PC-3 (cell line): ENCODE data around the gene DRC1. TPM values are rescaled to one million over a fixed set of nuclear protein-coding genes. Genes with fewer than 3 reads are reported as not detected.
A peak's percentile ranks its signal among the peaks of the same experiment; 100 is the strongest.

ENCODE experiments used
- ATAC-seq: fragments of 200-7000 bp; cut with Tn5 transposase; 2 replicates; pipeline ENCODE4 v1.9.1; 2020; ENCODE audit warnings: mild to moderate bottlenecking, moderate library complexity
- BruUV-seq: library from RNA; stranded (reverse); fragments of 400-500 nt; replicated peaks from 2 replicates; lab custom pipeline; 2021; lab: Mats Ljungman, UMichigan
- CTCF ChIA-PET: fragments of 300-600 bp; sonication (Branson Sonifier 250); formaldehyde crosslinking; loops from one replicate; lab custom pipeline; 2022; ENCODE audit warnings: antibody characterized with exemption; lab: Charles Lee
- POLR2A ChIA-PET: fragments of 300-600 bp; sonication (Branson Sonifier 250); formaldehyde crosslinking; loops from one replicate; lab custom pipeline; 2022; ENCODE audit warnings: antibody characterized with exemption; ENCODE audit not compliant: unreplicated experiment; lab: Charles Lee
- DNase-seq: peaks from one replicate; pipeline ENCODE4 v3.0.0-alpha.2; 2015
- H2AFZ ChIP-seq: fragments of 300-600 bp; sonication (generic); 2 replicates; pipeline ENCODE4 v1.6.0; 2016; ENCODE audit warnings: antibody characterized with exemption, low read length
- H3F3A ChIP-seq: fragments of 300-600 bp; sonication (generic); one replicate; pipeline ENCODE4 v1.6.0; 2017; ENCODE audit warnings: antibody characterized with exemption, low read length, control low read depth, mild to moderate bottlenecking; ENCODE audit not compliant: unreplicated experiment
- H3K27ac ChIP-seq: fragments of 300-600 bp; sonication (generic); 2 replicates; pipeline ENCODE4 v1.5.1; 2016; ENCODE audit warnings: mild to moderate bottlenecking, low read length
- H3K27me3 ChIP-seq: fragments of 300-600 bp; sonication (generic); 2 replicates; pipeline ENCODE4 v1.6.1; 2016; ENCODE audit warnings: low read length, mixed read lengths
- H3K36me3 ChIP-seq: fragments of 300-600 bp; sonication (generic); 2 replicates; pipeline ENCODE4 v1.6.1; 2016; ENCODE audit warnings: low read depth, mixed run types, low read length, mixed read lengths
- H3K4me1 ChIP-seq: fragments of 300-600 bp; sonication (generic); 2 replicates; pipeline ENCODE4 v1.5.1; 2016; ENCODE audit warnings: low read length; ENCODE audit not compliant: insufficient read depth
- H3K4me2 ChIP-seq: fragments of 300-600 bp; sonication (generic); 2 replicates; pipeline ENCODE4 v1.6.0; 2016; ENCODE audit warnings: low read length
- H3K4me3 ChIP-seq: fragments of 300-600 bp; sonication (generic); 2 replicates; pipeline ENCODE4 v1.5.1; 2016; ENCODE audit warnings: mild to moderate bottlenecking, low read length, mixed read lengths
- H3K79me2 ChIP-seq: fragments of 300-600 bp; sonication (generic); 2 replicates; pipeline ENCODE4 v1.6.1; 2017; ENCODE audit warnings: low read length, mixed read lengths
- H3K9ac ChIP-seq: fragments of 300-600 bp; sonication (generic); 2 replicates; pipeline ENCODE4 v1.6.0; 2016; ENCODE audit warnings: mild to moderate bottlenecking, low read length
- H3K9me2 ChIP-seq: fragments of 300-600 bp; sonication (generic); replicated peaks from 2 replicates; pipeline ENCODE4 v1.6.1; 2016; ENCODE audit warnings: mixed run types, low read length, mixed read lengths
- H3K9me3 ChIP-seq: fragments of 300-600 bp; sonication (generic); 2 replicates; pipeline ENCODE4 v1.6.1; 2016; ENCODE audit warnings: low read length, mixed read lengths
- H4K20me1 ChIP-seq: fragments of 300-600 bp; sonication (generic); 2 replicates; pipeline ENCODE4 v1.6.1; 2016; ENCODE audit warnings: low read length, mixed read lengths
- EZH2 ChIP-seq: fragments of 300-600 bp; sonication (generic); IDR thresholded peaks from one replicate; pipeline ENCODE4 v1.6.1; 2017; ENCODE audit warnings: antibody characterized with exemption, mild to moderate bottlenecking, low read length; ENCODE audit not compliant: unreplicated experiment
- EZH2phosphoT487 ChIP-seq: fragments of 300-600 bp; sonication (generic); IDR thresholded peaks from 2 replicates; pipeline ENCODE4 v1.6.1; 2018; ENCODE audit warnings: mild to moderate bottlenecking, antibody characterized with exemption, low read length, borderline replicate concordance
- intact Hi-C: fragments of 100-400 bp; cut with micrococcal nuclease; formaldehyde crosslinking; loops from 2 replicates; pipeline ENCODE4 v1.9.0; 2023
- total RNA-seq: library from RNA; depleted of rRNA; stranded (reverse); fragments of >200 nt; gene quantifications from 2 replicates; pipeline ENCODE4 v1.2.3, GENCODE V29; 2014
- TF ChIP-seq, protein P1 (sequence below): fragments of 300-600 bp; sonication (generic); conservative IDR thresholded peaks from 2 replicates; pipeline ENCODE4 v1.5.1; 2017; ENCODE audit warnings: antibody characterized with exemption, low read depth, mild to moderate bottlenecking, low read length

Gene DRC1
- total RNA-seq, 1 experiment from 2014 or later, result not detected

DNA sequence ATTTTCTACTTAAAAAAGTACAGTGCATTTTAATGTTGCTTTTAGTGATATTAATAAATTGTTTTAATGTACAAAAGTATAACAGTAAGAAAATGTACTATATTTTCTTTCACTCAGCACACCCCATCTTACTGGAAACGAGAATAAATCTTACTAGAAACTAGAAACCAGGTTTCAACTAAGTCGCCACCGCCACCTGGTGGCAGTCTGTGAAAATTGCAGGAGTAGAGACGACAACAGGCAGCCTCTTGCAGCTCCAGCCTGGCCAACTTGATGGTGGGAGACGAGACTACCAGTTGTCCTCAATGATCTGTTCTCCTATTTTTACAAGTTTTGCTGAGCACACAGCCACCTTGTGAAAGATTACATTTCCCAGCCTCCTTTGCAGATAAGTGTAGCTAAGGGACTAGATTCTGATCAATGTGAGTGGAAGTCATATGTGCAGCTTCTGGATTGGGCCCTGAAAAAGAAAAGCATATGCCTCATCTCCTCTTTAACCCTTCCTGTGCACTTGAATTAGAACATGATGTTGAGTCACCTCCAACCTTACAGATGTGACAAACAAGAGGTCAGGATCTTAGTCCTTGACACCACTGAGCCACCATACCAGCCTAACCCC is 67.5 kb downstream of the DRC1 start:
- Histone ChIP-seq H3K9ac (no peak overlapping the region), H3K27ac (no peak overlapping the region), H3K79me2 (no peaks in the 10 kb centered on the region), H3K4me3 (no peak overlapping the region), H4K20me1 (no peaks in the 10 kb centered on the region), H3K9me2 (no peaks in the 10 kb centered on the region), H3K36me3 (no peaks in the 10 kb centered on the region), H3K4me1 (no peaks in the 10 kb centered on the region), H3F3A (no peaks in the 10 kb centered on the region), H3K4me2 (no peak overlapping the region), H3K27me3 (no peaks in the 10 kb centered on the region), H2AFZ (no peak overlapping the region), H3K9me3 (no peaks in the 10 kb centered on the region)
- peak; percentile 91 for DNase-seq
- ChIA-PET CTCF (interaction anchor here (0.5 to 1.2 kb wide), 2 partner anchors 94 to 108 kb away, joined by 3 to 8 read pairs; no protein-coding TSS in a partner anchor), POLR2A (no interaction called here)
- intact Hi-C loops, result loop anchor here (1.0 to 2.0 kb wide), 2 partner anchors 122 to 139 kb away; partner anchors contain the start of genes ADGRF3 and SELENOI
- TF ChIP-seq EZH2 (no peak), EZH2phosphoT487 (no peak)
- TF ChIP-seq, protein P1, sequence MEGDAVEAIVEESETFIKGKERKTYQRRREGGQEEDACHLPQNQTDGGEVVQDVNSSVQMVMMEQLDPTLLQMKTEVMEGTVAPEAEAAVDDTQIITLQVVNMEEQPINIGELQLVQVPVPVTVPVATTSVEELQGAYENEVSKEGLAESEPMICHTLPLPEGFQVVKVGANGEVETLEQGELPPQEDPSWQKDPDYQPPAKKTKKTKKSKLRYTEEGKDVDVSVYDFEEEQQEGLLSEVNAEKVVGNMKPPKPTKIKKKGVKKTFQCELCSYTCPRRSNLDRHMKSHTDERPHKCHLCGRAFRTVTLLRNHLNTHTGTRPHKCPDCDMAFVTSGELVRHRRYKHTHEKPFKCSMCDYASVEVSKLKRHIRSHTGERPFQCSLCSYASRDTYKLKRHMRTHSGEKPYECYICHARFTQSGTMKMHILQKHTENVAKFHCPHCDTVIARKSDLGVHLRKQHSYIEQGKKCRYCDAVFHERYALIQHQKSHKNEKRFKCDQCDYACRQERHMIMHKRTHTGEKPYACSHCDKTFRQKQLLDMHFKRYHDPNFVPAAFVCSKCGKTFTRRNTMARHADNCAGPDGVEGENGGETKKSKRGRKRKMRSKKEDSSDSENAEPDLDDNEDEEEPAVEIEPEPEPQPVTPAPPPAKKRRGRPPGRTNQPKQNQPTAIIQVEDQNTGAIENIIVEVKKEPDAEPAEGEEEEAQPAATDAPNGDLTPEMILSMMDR, result peak; percentile 91
- ATAC-seq, result peak; percentile 76
- no TSS peak for BruUV-seq

DNA sequence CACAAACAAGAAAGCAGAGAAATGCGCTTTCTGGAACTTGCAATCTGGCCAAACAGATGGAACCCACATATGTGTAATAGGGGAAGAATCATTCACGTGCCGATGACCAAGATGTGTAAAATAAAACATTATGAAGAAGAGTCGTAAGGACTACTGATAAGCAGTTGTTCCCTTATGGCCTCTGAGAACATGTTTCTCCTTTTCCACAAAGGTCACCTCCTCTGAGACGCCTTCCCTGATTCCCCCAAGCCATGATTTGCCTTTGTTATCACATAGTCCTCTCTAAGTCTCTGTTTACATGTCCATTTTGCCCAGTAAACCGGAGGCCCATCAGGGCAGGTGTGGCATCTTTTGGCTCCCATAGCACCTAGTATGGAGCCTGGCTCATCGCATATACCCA is 68.2 kb downstream of the DRC1 start:
- no peaks in the 10 kb centered on the region for H3K4me1 ChIP-seq
- H3K27me3 ChIP-seq, result no peaks in the 10 kb centered on the region
- H4K20me1 ChIP-seq, result no peaks in the 10 kb centered on the region
- POLR2A ChIA-PET, result no interaction called here
- H3K79me2 ChIP-seq, result no peaks in the 10 kb centered on the region
- no peaks in the 10 kb centered on the region for H3K9me3 ChIP-seq
- no peaks in the 10 kb centered on the region for H3K9me2 ChIP-seq
- intact Hi-C loops, result loop anchor here (1.0 to 5.0 kb wide), 3 partner anchors 123 to 518 kb away; partner anchors contain the start of genes ADGRF3 and SELENOI
- CTCF ChIA-PET, result interaction anchor here (1.2 kb wide), 1 partner anchor 107 kb away, joined by 3 read pairs; no protein-coding TSS in a partner anchor
- H3K36me3 ChIP-seq, result no peaks in the 10 kb centered on the region
- no peak overlapping the region for H3K9ac ChIP-seq
- no peak overlapping the region for H3K4me2 ChIP-seq
- no peak for TF ChIP-seq EZH2
- TF ChIP-seq EZH2phosphoT487, result no peak
- TF ChIP-seq, protein P1, result no peak
- no peak overlapping the region for H3K4me3 ChIP-seq
- no peak for ATAC-seq
- H2AFZ ChIP-seq, result no peak overlapping the region
- no peak overlapping the region for H3K27ac ChIP-seq
- no TSS peak for BruUV-seq
- no peak for DNase-seq
- no peaks in the 10 kb centered on the region for H3F3A ChIP-seq
